Breast epithelium (tissue), 3 donors: ENCODE data around the gene TDRD1.

Source experiments
- POLR2A ChIP-seq: fragments of 450-650 bp; IDR thresholded peaks from one replicate; pipeline ENCODE4 v1.6.1; 2016; ENCODE audit warnings: antibody characterized with exemption, mild to moderate bottlenecking, moderate library complexity
- TF ChIP-seq, protein P1 (sequence below), 3 donors: fragments of 450-650 bp; IDR thresholded peaks; one replicate each; pipeline ENCODE4 v1.5.1; 2016 to 2017; ENCODE audit warnings: antibody characterized with exemption in 3 of 3, mild to moderate bottlenecking in 3 of 3, moderate library complexity in 3 of 3

DNA sequence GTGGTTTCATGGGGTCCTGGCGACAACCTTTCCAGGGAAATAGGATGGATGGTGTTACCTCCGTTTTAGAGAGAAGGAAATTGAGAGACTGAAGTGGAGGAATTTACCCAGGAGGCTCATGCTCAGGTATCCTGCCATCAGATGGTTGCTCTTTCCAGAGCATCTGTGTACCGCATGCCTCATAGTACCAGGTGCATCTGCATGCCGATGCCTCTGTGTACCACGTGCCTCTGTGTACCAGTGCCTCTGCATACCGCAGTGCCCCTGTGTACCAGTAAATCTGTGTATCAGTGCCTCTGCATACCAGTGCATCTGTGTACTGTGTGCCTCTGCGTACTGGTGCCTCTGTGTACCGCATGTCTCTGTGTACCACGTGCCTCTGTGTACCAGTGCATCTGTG, 63.1 kb downstream of the TDRD1 start:
- TF ChIP-seq POLR2A, result no peak
- TF ChIP-seq, protein P1, sequence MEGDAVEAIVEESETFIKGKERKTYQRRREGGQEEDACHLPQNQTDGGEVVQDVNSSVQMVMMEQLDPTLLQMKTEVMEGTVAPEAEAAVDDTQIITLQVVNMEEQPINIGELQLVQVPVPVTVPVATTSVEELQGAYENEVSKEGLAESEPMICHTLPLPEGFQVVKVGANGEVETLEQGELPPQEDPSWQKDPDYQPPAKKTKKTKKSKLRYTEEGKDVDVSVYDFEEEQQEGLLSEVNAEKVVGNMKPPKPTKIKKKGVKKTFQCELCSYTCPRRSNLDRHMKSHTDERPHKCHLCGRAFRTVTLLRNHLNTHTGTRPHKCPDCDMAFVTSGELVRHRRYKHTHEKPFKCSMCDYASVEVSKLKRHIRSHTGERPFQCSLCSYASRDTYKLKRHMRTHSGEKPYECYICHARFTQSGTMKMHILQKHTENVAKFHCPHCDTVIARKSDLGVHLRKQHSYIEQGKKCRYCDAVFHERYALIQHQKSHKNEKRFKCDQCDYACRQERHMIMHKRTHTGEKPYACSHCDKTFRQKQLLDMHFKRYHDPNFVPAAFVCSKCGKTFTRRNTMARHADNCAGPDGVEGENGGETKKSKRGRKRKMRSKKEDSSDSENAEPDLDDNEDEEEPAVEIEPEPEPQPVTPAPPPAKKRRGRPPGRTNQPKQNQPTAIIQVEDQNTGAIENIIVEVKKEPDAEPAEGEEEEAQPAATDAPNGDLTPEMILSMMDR (IDR thresholded peaks at IDR 0.05), result no peak
